K562 treated with DMSO at 1 percent for 24 hours (cell line): ENCODE results near the gene C2CD2. TPM values are rescaled to one million over a fixed set of nuclear protein-coding genes. Genes with fewer than 3 reads are reported as not detected.

Experiments used
- total RNA-seq: library from RNA; unstranded; fragments of 300-600 nt; gene quantifications from 2 replicates; pipeline ENCODE4 v1.2.3, GENCODE V29; 2022; ENCODE audit warnings: low read depth; ENCODE audit not compliant: insufficient read depth

C2CD2 gene
- 5.6 and 13.8 TPM in 2 replicates for total RNA-seq

GRCh38 chr21:41953831-41954653 is at the start of gene C2CD2:
Gene C2CD2 (minus strand): TSS chr21:41954018. CDS start chr21:41953648, 370 bp downstream.

DNA sequence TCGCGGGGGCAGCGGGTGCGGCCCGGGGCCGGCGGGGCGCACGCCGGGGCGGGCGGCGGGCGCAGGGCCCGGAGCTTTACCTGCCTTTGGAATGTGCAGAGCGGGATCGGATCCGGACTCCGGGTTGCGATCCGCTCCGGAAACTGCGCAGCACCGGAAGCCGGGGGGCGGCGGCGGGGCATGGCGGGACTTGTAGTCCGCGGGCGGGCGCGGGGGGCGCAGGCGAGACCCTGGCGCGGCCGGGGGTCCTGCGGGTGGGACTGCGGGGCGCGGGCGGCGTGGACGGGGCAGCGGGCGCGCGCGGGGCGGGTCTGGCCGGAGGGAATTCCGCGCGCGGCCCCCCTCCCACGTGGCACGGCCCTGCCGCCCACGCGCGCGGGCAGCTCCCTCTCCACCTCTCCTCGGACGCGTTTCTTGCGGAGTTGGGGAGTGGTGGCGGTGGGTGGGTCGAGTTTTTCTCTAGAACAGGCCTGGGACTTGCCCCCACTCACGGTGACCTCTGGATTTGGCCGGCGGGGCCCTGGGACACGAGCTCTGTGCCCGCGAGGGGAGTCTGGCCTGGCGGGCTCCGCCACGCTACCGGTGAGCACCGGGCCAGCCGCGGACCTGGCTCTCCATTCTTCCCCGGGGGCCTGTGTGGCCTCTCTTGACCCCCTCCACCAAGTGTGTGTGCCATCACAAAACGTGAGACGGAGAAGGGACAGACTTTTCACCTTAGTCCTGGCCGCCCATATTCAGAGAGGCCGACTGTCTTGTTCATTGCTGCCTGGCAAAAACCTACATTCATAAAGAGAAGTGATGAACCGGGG is 74.4 kb downstream of the C2CD2 start, which contains the start of gene PRDM15:
PRDM15 (minus strand) TSS at position 155 of the 809 bp plus-strand sequence. CDS start 18,981 bp downstream, outside the sequence.

Other genes with a start within 250 kb of the C2CD2 start
- gene RIPK4, start 187.0 kb downstream of the C2CD2 start, total RNA-seq = not detected in 2 replicates
- 4.4 and 5.3 TPM in 2 replicates for gene PRDM15, start 74.7 kb downstream of the C2CD2 start, total RNA-seq
- gene ZBTB21, start 56.3 kb upstream of the C2CD2 start, total RNA-seq = 8.1 and 9.5 TPM in 2 replicates
- not detected in 2 replicates for gene UMODL1, start 117.3 kb upstream of the C2CD2 start, total RNA-seq